Fibroblast of peridontal ligament (primary cell): ENCODE measurements around the gene SLC66A3.

Experiments
- DNase-seq: peaks from one replicate; pipeline ENCODE4 v3.0.0-alpha.2; 2010; ENCODE audit errors: extremely low read depth

SLC66A3 gene

GRCh38 chr2:11213975-11214374 is 58.7 kb downstream of the SLC66A3 start:
- DNase-seq, result no peak

- no peak for DNase-seq
Measured at GRCh38 chr2:11214770-11215169, 59.5 kb downstream of the SLC66A3 start.

DNA sequence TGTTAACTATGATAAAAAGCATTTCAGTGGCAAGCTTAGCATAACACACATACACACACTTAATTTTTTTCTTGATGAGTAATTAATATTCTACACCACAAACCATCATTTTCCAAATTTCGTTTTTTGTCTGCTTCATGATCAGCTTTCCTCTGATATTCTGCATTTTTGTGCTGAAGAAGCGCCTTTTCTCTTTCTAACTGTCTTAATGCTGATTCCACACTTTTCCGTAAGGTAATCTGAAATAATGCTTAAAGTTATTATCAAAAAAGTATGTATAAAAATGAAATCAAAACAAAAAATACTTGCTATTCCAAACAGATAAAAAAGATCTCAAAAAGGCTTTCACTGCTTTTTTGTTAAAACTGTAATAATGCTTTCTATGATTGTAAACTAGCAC is 60.1 kb downstream of the SLC66A3 start:
- no peak for DNase-seq

GRCh38 chr2:11220445-11220844 is 65.2 kb downstream of the SLC66A3 start:
- DNase-seq, result no peak

GRCh38 chr2:11222845-11223244 is 67.6 kb downstream of the SLC66A3 start:
- no peak for DNase-seq

GRCh38 chr2:11224887-11225286 is 69.6 kb downstream of the SLC66A3 start:
- no peak for DNase-seq

GRCh38 chr2:11227595-11227994 is 72.3 kb downstream of the SLC66A3 start:
- no peak for DNase-seq
